DMS53 treated with DMSO at 0.1 percent for 48 hours (cell line): ENCODE results near the gene DNAH17.

Experiments used
- DNase-seq: peaks from one replicate; lab custom pipeline; 2025; ENCODE audit not compliant: unreplicated experiment; lab: John Stamatoyannopoulos, UW

The DNAH17 gene

GRCh38 chr17:78418326-78419026 lies 158.7 kb downstream of the DNAH17 start:
- no peak for DNase-seq

GRCh38 chr17:78417531-78417909 lies 159.7 kb downstream of the DNAH17 start:
- no peak for DNase-seq

- no peak for DNase-seq
Measured at GRCh38 chr17:78416791-78417530, 160.2 kb downstream of the DNAH17 start.

- DNase-seq = no peak
Measured at GRCh38 chr17:78415821-78416711, 161.1 kb downstream of the DNAH17 start.

GRCh38 chr17:78414178-78415162 lies 162.7 kb downstream of the DNAH17 start:
- no peak for DNase-seq

- DNase-seq = peak; percentile 24
Measured at GRCh38 chr17:78412403-78412802, 164.8 kb downstream of the DNAH17 start.

- no peak for DNase-seq
Measured at GRCh38 chr17:78411241-78411857, 165.8 kb downstream of the DNAH17 start.

GRCh38 chr17:78409191-78409928 lies 167.8 kb downstream of the DNAH17 start:
- DNase-seq = peak; percentile 26

- no peak for DNase-seq
Measured at GRCh38 chr17:78408476-78409050, 168.6 kb downstream of the DNAH17 start.

- no peak for DNase-seq
Measured at GRCh38 chr17:78407387-78408000, 169.7 kb downstream of the DNAH17 start.

GRCh38 chr17:78406920-78407319 lies 170.3 kb downstream of the DNAH17 start:
- DNase-seq = no peak

GRCh38 chr17:78406396-78406795 lies 170.8 kb downstream of the DNAH17 start:
- DNase-seq = no peak

GRCh38 chr17:78403822-78404221 lies 173.4 kb downstream of the DNAH17 start:
- no peak for DNase-seq

GRCh38 chr17:78401891-78402290 lies 175.3 kb downstream of the DNAH17 start:
- DNase-seq = no peak

GRCh38 chr17:78401246-78401645 lies 175.9 kb downstream of the DNAH17 start:
- DNase-seq = no peak

- DNase-seq = peak; percentile 73
Measured at GRCh38 chr17:78400581-78401240, 176.5 kb downstream of the DNAH17 start.

- peak; percentile 99 for DNase-seq
Measured at GRCh38 chr17:78399693-78400144, 177.5 kb downstream of the DNAH17 start.
